ENCODE results near the gene MGAT4B.
A peak's percentile ranks its signal among the peaks of the same experiment; 100 is the strongest.

The MGAT4B gene

DNA sequence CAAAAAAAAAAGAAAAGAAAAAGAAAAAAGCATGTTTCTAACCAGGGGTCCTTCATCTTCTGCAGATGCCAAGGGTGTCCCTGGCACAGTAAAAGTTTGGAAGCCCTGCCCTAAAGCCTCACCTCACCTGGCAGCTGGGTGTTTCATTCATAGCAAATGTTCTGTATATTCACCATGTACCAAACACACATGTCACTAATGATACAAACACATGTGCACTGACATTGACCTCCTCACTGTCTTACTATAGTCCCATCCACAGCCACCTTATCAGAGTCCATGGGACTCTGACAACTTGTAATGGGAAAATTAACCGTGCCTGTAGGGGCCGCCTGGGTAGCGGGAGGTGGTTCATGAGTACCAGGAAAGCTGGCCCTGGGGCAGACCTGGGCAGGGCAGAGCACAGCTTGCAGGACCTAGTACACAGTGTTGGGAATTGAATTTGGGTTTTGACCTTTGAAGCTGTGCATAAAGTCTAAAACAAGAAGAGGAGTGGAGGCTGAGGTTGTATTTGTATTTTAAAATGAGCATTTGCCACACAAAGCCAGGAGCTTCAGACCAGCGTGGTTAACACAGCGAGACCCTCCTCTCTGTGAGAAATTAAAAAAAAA, 6.4 kb upstream of the MGAT4B start:
- DNase-seq (ENCODE audit: insufficient read length, low spot score) (no peak), FAIRE-seq (no peak)

DNA sequence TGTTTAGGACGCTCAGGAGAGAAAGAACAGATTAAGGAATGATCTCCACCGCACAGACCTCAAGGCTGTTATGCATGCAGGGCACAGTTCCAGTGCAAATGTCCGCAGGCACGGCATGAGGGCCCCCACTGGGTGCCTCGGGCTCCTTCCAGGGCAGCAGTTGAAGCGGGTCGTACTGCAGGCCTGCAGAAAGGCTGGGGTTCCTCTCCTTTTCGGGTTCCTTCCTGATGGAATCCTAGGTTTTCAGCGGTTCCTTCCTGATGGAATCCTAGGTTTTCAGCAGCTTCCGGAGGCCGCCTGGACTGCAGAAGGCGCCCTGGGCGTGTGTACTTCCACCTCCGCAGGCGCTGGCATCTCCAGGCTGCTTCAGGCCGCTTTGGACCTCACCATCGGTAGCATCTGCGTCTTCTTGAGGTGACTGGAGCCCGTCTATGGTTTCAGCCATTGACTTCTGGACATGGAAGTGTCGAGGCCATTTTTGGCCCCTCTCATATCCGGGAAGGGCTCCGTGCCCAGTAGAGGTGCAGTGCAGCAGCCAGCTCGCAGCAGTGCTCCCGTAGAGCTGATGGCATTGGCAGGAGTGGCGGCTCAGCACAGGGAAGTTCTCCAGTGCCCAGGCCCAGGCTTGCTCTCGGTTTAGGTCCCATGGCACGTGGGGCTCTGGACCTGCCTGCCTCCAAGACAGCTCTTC, 5.6 kb upstream of the MGAT4B start:
- DNase-seq (ENCODE audit: insufficient read length, low spot score) = no peak
- FAIRE-seq = no peak

DNA sequence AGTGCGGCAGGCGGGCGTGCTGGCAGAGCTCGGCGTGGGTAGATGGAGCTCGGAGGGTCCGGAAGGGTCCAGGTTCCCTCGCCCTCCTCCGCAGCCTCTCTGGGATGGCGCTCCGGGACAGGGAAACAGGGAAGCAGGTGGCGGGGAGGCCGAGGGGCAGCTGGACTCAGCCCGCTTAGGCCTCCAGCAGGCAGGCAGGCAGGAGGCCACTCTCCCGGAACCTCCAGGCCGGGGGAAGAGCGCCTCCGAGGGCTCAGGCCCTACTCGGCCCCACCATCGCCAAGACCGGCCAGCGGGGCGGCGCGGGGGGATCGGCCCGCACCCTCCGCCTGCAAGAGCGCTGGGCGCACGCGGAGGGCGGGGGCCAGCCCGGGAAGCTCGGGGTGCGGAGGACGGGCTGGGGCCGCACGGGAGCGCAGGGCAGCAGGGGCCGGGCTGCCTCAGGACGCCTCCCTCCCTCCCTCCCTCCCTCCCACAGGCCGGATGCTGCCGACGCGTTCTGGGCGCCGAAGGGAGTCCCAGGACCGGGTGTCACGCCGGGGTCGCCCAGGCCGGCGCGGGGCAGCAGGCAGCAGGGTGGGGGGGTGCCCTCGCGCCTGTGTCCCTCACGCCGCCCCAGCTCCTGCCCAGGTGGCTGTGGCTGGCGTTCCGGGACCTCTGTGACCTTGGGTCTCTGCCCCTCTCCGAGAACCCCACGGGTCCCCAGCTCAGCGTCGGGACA, 977 bp downstream of the MGAT4B start:
- peak; percentile 13 for FAIRE-seq
- no peak for DNase-seq (ENCODE audit: insufficient read length, low spot score)

DNA sequence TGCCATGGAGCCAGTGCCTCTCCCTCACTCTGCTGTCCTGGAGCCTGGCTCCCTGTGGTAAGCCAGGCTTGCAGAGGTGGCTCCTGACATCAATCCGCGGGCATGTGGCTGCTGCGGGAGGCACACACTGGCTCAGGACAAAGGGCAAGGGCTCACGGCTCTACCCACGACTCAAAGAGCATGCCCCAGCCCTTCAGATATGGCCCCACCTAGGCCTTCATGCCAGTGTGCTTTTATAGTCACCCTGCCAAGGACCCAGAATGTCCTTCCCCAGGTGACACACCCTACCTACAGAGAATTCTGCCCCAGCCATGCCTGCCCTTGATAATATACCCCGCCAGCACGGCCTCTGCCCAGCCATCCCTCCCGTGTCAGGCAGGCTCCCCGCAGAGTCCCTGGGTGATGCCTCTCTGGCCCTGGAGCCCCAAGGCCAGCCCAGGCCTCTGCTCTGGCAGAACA, 1.6 kb downstream of the MGAT4B start:
- no peak for FAIRE-seq
- DNase-seq (ENCODE audit: insufficient read length, low spot score) = no peak

DNA sequence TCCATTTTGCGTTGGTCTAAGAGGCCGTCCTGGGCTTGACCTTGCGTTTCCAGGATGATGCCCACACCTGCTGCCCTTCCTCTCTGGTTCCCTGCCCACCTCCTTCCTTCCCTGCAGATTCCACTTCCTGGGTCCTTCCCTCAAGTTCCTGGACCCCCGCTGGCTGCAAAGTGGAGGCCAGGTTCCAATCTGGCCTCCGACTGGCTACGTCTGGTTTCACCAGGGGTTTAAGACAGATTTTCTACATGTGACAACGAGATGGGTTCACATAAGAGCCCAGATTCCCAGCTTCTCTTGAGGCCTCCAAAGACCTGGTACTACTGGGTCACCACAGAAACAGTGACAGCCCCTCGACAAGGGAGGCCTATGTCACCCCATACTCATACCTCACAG, 2.1 kb downstream of the MGAT4B start:
- no peak for FAIRE-seq
- DNase-seq (ENCODE audit: insufficient read length, low spot score) = no peak

DNA sequence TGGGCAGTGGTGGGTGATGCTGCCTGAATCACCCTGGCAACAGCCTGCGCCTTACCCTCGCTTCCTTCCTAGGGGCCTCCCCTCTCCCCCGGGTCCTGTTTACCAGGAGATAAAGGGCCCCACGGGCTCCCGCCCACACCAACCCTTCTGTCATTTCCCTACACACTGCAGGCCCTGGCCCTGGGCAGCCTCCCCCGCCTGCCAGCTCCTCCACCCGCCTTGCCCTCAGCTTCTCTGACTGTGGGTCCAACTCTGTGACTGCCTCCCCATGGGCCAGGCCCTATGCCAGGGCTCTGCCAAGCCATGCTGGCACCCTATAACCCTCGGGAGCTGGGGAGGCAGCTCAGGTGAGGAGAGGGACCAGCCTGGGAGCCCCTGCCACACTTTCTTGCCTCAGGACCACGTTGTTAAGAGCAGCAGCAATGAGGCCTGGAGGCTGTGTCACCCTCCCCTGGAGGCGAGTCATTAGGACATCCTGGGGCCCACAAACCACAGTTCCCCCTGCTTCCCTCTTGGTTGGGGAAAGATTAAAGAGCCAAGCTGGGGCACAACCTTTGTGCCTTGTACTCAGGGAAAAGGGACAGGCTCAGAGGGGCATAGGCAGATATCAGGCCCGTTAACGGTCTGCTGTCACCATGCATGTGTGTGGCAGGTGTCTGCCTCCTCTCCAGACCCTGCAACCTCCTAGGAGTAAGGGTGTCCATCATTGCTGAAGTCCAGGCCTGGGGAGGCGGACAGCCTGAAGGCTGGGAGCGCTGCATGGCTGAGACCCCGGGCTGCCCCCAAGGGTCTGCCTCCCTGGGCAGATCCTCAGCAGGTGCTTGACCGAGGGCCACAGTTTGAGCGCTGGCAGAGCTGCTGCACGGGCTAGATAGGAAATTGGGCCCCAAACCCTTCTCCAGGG, 2.8 kb downstream of the MGAT4B start:
- FAIRE-seq = peak; percentile 75
- DNase-seq (ENCODE audit: insufficient read length, low spot score) = no peak

DNA sequence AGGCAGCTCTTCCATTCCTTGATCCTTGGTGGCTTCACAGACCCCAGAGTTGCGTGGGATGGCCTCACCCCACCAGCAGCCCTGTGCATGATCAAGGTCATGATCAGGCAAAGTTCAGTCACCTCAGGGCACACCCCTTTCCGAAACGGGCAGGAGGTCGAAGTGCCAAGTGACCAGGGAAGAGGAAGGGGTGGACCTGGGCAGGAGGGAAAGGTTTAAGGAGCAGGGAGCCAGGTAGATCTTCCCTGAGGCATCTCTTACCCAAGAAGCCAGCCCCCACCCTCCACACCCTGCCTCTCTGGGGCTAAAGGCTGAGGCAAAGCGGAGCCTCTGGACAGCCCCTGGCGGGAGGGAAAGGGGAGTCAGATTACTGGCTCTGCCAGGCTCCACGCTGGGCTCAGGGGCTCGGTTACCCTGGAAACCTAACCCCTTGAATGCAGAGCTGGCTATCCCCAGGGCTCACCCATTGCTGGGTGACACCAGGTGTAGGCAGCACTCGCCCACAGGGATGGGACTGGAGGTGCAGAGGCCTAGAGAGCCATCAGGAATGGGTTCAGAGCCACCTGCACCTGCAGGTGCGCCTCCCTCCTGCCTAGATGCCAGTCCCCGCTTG, 3.6 kb downstream of the MGAT4B start:
- FAIRE-seq = peak; percentile 59
- DNase-seq (ENCODE audit: insufficient read length, low spot score) = no peak

DNA sequence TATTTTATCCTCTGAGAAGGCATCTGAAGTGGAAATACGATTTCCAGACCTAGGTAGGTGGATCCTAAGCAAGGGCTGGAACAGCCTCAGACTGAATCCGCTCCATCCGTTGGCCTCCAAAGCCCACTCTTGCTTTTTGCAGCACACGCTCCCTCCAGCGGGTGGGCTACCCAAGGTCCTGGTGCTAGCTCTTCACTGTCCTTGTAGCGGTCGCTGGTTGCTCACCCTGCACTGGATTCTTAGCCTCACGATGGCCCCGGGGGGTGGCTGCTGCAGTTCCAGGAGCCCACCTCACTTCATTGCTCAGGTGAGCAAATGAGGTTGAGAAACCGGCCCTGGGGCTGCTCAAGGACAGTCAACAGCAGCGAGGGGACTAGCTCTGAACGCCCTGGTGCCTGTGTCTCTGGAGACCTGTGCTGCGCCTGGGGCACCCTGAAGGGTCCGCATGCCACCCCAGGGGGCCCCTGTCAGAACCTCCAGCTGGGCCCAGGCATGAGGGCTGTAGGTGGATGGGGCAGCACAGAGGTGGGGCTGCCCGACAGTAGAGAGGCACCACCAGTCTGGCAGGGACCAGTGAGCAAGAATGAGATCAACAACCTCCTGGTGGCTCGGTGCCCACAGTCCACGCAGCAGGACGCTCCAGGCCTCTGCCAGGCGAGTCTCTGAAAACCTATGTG, 4.3 kb downstream of the MGAT4B start:
- no peak for DNase-seq (ENCODE audit: insufficient read length, low spot score)
- no peak for FAIRE-seq

DNA sequence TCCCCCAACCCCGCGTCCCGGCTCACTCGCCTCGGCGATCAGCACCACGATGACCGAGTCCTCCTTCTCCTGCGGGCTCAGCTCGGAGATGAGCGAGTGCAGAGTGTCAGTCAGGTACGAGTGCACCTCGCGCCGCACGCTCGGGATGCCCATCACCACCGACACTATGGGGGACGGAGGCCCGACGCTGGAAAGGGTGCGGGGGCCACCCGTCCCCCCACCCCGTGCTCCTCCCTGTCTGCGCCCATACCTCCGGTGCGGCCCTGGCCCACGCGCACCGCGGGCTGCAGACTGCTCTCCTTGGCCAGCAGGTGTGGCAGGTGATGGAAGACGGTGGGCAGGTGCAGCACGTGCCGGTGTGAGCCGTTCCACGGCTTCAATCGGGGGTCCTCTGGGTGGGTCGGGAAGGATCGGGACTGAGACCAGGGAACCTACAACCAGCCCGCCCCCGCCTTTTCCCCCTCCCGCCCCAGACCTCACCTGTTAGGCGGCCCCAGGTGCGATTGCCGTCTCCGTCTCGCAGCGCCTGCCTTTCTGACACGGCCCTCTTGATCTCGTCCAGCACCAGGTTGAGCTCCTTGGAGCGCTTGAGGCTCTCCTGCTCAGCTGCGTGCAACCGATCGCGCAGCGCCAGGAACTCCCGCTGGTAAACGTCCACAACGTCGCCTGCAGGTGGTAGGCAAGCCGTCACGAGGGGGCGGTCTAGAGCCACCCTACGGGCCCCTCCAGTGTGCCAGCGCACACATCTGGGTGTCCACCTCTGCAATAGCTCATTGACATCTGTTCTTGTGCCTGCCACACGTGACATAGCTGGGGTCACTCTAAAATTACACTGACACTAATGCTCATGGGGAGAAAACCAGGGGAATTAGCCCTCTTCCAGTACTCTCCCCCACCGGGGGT, 5.1 kb downstream of the MGAT4B start:
- DNase-seq (ENCODE audit: insufficient read length, low spot score) = no peak
- FAIRE-seq = no peak

DNA sequence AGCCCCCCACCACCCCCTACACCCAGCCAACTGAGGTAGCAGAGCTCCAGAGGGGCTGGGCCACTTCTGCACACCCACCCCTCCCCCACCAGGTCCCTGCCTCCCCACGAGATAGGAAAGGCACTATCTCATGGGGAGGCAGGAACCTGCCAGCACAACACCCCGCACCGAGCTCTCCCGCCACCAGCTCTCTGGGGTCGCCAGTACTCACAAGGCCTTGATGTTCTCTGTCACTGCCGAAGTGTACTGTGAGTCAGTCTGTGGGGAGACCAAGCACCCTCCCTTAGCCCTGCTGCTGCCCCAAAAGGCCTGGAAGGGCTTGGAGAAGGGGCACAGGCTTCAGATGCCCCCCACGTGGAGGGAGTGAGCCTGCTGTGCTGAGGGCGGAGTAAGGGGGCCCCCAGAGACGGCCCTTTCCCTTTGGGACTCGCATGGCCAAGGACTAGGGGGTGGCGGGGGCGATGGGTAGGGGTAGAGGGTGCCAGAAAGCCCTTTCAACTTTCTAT, 5.9 kb downstream of the MGAT4B start:
- no peak for FAIRE-seq

DNA sequence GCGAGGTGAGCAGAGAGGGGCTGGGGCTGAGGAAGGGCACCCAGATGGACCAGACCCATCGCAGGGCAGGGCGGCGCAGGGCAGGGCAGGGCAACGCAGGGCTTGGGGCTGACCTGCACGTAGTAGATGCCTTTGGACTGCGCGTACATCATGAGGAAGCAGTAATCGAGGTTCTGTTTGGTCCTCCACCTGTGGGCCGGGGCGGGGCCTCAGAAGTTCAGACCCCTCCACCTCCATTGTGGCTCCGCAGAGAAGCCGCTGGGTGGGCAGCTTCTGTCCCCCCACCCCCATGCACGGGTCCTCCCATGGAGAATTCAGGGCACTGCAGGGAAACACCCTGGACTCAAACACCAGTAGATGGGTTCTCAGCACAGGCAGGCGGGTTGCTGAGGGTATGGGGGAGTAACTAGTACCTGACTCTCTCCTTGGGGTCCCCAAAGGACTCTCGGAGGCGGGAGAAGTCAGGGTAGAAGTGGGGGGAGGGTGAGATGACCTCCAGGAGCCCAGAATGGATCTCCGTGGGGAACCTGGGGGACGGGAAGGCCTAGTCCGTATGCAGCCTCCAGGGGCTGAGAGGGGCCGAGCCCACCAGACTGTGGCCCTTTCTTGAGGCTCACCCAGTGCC, 6.5 kb downstream of the MGAT4B start:
- no peak for DNase-seq (ENCODE audit: insufficient read length, low spot score)
- no peak for FAIRE-seq

More for the DNA sequence above, 5.9 kb downstream of the MGAT4B start:
- no peak for DNase-seq (ENCODE audit: insufficient read length, low spot score)

DNA sequence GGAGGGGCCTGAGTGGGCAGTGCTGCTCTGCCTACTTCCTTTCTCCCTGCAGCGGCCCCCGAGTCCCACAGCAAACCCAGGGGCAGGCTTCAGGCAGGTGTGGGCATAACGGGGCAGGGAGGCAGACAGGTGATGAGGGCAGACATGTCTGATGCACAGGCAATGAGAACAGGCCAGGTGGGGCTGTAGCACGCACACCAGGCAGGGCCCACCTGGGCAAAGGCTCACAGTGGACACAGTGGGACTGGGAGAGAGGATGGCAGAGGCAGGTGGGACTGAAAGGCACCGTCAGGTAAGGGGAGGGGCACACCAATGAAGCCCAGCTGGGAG, 7.1 kb downstream of the MGAT4B start:
- FAIRE-seq (no peak), DNase-seq (ENCODE audit: insufficient read length, low spot score) (no peak)

DNA sequence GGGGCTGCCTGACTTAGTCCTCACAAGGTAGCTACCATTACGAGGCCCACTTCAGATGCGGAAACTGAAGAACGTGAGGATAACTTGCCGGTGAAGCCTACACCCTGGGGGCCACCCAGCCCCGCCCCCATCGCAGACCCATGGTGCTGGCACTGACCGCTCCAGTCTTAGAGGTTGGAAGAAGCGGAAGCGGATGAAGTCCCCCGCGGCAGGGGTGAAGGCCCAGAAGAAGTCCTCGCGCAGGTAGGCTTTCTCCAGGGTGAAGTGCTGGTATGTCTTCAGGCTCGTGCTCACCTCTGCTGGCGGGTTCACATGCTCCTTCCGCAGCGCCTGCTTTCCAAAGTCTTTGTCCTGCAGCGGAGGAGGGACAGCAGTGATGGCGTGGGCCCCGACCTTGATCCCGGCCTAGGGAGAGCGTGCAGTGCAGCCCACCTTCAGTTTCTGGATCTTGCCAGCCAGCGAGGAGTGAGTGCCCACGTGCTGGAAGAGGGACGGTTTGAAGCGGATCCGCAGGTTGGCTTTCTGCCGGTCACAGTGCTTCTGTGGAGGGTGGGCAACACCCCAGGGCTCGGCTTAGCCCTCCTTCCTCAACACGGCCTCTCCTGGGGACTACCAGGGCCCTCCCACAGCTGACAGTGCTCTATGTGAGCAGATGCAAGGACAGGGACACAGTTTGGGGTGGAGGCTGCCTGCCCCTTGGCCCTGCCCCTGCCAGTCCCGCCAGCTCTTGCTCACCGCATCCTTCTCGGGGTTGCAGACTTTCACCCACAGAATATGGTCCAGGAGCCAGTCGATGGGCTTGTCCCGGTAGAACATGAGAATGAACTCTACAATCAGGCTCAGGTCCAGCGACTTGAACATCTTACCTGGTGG, 7.7 kb downstream of the MGAT4B start:
- no peak for DNase-seq (ENCODE audit: insufficient read length, low spot score)

DNA sequence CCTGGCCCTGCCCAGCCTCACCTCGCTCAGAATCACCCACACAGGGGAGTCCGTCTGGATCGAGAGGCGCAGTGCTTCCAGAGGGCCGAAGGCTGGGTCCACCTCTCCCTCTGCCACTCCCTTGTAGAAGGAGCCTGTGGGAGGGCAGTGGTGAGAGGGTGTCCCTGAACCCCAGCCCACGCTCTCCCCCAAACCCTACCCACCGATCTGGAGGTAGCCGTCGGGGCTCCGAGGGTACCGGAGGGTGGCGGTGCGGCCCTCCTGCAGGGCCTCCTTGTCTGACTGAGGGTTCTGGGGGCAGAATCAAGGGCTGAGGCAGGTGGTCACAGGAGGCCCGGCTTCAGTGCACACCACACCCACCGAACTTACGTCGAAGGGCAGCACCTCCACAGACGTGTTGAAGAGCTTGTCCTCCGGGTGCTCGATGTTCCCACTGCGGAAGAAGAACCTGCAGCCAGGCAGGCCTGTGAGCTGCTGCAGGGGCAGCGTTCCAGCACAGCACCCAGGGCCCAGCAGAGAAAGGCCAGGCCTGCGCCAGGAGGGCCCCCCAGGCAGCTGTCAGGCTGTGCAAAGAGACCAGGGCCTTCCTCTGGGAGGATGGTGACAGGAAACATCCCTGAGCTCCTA, 8.4 kb downstream of the MGAT4B start:
- no peak for DNase-seq (ENCODE audit: insufficient read length, low spot score)
- no peak for FAIRE-seq

More for the DNA sequence above, 7.7 kb downstream of the MGAT4B start:
- FAIRE-seq = no peak

DNA sequence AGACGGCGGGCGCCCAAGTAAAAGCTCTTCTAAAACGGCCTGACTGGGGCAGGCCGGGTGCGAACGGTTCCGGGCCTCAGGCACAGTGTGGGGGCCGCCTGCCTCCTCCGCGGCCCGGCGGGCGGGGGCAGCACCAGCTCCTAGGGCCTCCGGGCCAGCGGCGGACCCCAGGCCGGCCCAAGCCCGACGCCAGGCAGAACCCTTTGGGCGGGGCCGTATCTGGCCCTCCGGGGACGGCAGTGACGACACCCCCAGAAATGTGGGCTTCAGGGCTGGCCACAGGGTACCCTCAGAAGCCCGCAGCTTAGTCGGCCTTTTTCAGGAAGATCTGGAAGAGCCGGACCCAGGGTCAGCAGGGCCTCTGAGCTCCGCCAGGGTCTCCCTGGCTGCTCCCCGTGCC, 8.9 kb downstream of the MGAT4B start:
- no peak for DNase-seq (ENCODE audit: insufficient read length, low spot score)
- FAIRE-seq = no peak

DNA sequence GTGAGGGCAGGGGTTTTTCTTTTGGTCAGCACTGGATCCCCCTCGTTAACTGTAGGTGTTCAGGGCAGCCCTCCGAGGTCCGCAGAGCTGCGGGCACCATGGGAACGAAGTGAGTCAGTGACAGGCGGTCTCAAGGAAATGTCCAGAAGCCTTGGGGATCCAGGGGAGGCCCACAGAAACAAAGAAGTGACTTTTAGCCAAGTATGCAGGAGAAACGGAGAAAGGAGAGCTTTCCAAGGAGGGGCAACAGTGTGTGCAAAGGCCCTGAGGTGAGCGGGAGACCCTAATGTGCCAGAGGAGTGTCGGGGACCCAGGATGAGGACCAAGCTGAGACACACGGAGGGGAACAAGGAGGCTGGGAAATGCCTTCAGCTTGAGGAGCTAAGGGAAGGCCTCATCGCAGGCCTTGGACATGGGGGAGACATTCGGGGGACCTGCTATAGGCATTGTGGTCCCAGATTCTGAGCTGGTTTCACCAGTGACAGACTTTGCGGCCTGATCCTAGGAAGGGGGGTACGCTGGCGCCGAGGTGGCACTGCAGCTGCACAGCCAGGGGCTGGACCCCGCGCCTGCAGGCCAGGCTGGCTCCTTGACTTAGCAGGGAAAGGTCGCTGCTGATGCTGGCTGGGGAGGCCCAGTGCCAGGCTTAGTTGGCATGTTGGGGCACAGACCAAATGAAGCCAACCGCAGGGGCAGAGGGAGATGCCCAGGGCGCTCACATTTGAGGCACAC, 9.6 kb downstream of the MGAT4B start:
- FAIRE-seq = no peak
- DNase-seq (ENCODE audit: insufficient read length, low spot score) = no peak

Data from HTR-8/SVneo (cell line).